Measurements from ENCODE around the gene ATP8B3.

- TF ChIP-seq CTCF (IDR thresholded peaks at IDR 0.05) (no peak), FOSL2 (IDR thresholded peaks at IDR 0.05) (no peak), FOSL2 (CRISPR knock-in tag; IDR thresholded peaks at IDR 0.05) (no peak), POLR2A (IDR thresholded peaks at IDR 0.05; ENCODE audit: low read length) (no peak), ZFP36 (IDR thresholded peaks at IDR 0.05; ENCODE audit: borderline replicate concordance, partially characterized antibody) (no peak), CHD2 (IDR thresholded peaks at IDR 0.05; ENCODE audit: low read length, partially characterized antibody) (no peak), EHMT2 (IDR thresholded peaks at IDR 0.05; ENCODE audit: low read depth) (no peak), REST (IDR thresholded peaks at IDR 0.05) (no peak), RAD21 (conservative IDR thresholded peaks at IDR 0.05 in 1 of 2, IDR thresholded peaks at IDR 0.05 in 1 of 2) (no peak), CEBPB (IDR thresholded peaks at IDR 0.05) (no peak), HES2 (IDR thresholded peaks at IDR 0.05) (no peak), MYC (IDR thresholded peaks at IDR 0.05; ENCODE audit: borderline replicate concordance, low read length) (no peak)
Observed at GRCh38 chr19:1783354-1783753, 28.7 kb downstream of the ATP8B3 start.
